Stomach (tissue), 9 donors: ENCODE results near the gene XIRP1. TPM values are rescaled to one million over a fixed set of nuclear protein-coding genes. Genes with fewer than 3 reads are reported as not detected.
A peak's percentile ranks its signal among the peaks of the same experiment; 100 is the strongest.

ENCODE experiments used
- DNase-seq, 2 donors: peaks; one replicate each; pipeline versions ENCODE4 v3.0.0 to v3.0.0-alpha.2; 2013 to 2019
- H3K27ac ChIP-seq, 5 donors: fragments of 200-600 bp in 4 of 5; sonication (generic) in 4 of 5; one replicate each; pipeline ENCODE4 v1.5.1; 2013 to 2019; ENCODE audit warnings: mild to moderate bottlenecking in 1 of 5, moderate library complexity in 1 of 5
- H3K27me3 ChIP-seq, 3 donors: fragments of 200-600 bp; sonication (generic); one replicate each; pipeline ENCODE4 v1.5.1; 2017 to 2019; ENCODE audit warnings: mixed run types in 1 of 3
- H3K36me3 ChIP-seq, 4 donors: fragments of 200-600 bp; sonication (generic); 1 replicate in 3 of 4; 2 replicates in 1 of 4; pipeline ENCODE4 v1.5.1; 2016 to 2019
- H3K4me1 ChIP-seq, 4 donors: fragments of 200-600 bp; sonication (generic); one replicate each; pipeline ENCODE4 v1.5.1; 2016 to 2019
- H3K4me3 ChIP-seq, 4 donors: fragments of 200-600 bp; sonication (generic) in 3 of 4; one replicate each; pipeline ENCODE4 v1.5.1; 2016 to 2019; ENCODE audit warnings: mild to moderate bottlenecking in 1 of 4
- H3K9me3 ChIP-seq, 4 donors: fragments of 200-600 bp; sonication (generic); one replicate each; pipeline ENCODE4 v1.5.1; 2016 to 2019
- CTCF ChIP-seq, 7 experiments: fragments of 450-650 bp in 4 of 7; fragments of 200-600 bp in 3 of 7; sonication (generic) in 3 of 7; IDR thresholded peaks; one replicate each; pipeline ENCODE4 v1.5.1; 2016 to 2019; ENCODE audit warnings: antibody characterized with exemption in 7 of 7, control low read depth in 2 of 7, mild to moderate bottlenecking in 1 of 7
- EP300 ChIP-seq: sonication (generic); formaldehyde crosslinking; IDR thresholded peaks from one replicate; pipeline ENCODE4 v1.6.1; 2017; ENCODE audit warnings: antibody characterized with exemption
- POLR2A ChIP-seq, 4 donors: fragments of 450-650 bp; IDR thresholded peaks; one replicate each; pipeline ENCODE4 v1.6.1; 2016; ENCODE audit warnings: antibody characterized with exemption in 4 of 4, control low read depth in 2 of 4, mild to moderate bottlenecking in 1 of 4, moderate library complexity in 1 of 4
- POLR2AphosphoS5 ChIP-seq, 3 donors: sonication (generic); formaldehyde crosslinking; IDR thresholded peaks; one replicate each; pipeline ENCODE4 v1.6.1; 2016; ENCODE audit warnings: antibody characterized with exemption in 3 of 3
- WGBS, 5 donors: extraction: QIAGEN DNeasy Blood & Tissue Kit in 3 of 5; methylation state at CpG; one replicate each; pipeline versions ENCODE4 v1.1.5 to v1.1.7; 2013 to 2018; 5-methylcytosine and 5-hydroxymethylcytosine counted together
- intact Hi-C: fragments of 100-400 bp; cut with DNase I; formaldehyde crosslinking; loops from one replicate; pipeline ENCODE4 v1.15.1; 2023; ENCODE audit warnings: low total_unique reads
- polyA plus RNA-seq, 3 donors: library from polyadenylated mRNA; stranded (reverse); fragments of 200-250 nt; gene quantifications; one replicate each; pipeline ENCODE4 v1.2.3, GENCODE V29; 2013
- total RNA-seq, 5 donors: library from RNA; depleted of rRNA; stranded (reverse); fragments of >200 nt; gene quantifications; one replicate each; pipeline versions ENCODE4 v1.1.0 to v1.2.3, GENCODE V29; 2014 to 2016
- donor health status: healthy with polysubstance abuse.
- donor health status: Bipolar disorder and iron deficiency.
- donor health status: healthy.

The XIRP1 gene
- total and polyA plus RNA-seq, 8 donors = under 0.01 to 1.1 (median 0.18) TPM; not detected in 3

GRCh38 chr3:39180546-39181346 is 11.6 kb downstream of the XIRP1 start:
- H3K4me3 ChIP-seq = peak overlapping the region; percentile 36 to 48 (median 40)
- DNase-seq = peak; percentile 97 to 98

GRCh38 chr3:39180183-39180545 is 12.2 kb downstream of the XIRP1 start:
- intact Hi-C loops = no loop called here
- Histone ChIP-seq H3K27me3 (no peaks in the 10 kb centered on the region), H3K9me3 (no peaks in the 10 kb centered on the region), H3K27ac (peak overlapping the region; percentile 86 to 94 (median 92)), H3K4me3 (peak overlapping the region; percentile 36 to 48 (median 40)), H3K4me1 (peaks cover 39 to 86% (median 64%) of the 10 kb centered on the region in 4 donors), H3K36me3 (no peaks in the 10 kb centered on the region)
- WGBS, 5 donors = 37 to 48% (median 43%) methylated on average over 3 of the region's 3 CpGs
- TF ChIP-seq CTCF (IDR thresholded peaks at IDR 0.05) = no peak
- DNase-seq = no peak

More at GRCh38 chr3:39180546-39181346, 11.6 kb downstream of the XIRP1 start:
- WGBS, 5 donors = 2 to 5% (median 3%) methylated on average over 25 to 62 of the region's 64 CpGs
- no peak for TF ChIP-seq POLR2A (IDR thresholded peaks at IDR 0.05)
- peak in 2 of 3 donors; percentile 80 to 85 for TF ChIP-seq POLR2AphosphoS5 (IDR thresholded peaks at IDR 0.05)
- TF ChIP-seq EP300 = peak; percentile 33
- TF ChIP-seq CTCF (IDR thresholded peaks at IDR 0.05) = peak in 2 of 7 experiments; percentile 22 to 28
- no peaks in the 10 kb centered on the region for H3K27me3 ChIP-seq
- H3K4me1 ChIP-seq = peaks cover 39 to 85% (median 64%) of the 10 kb centered on the region in 4 donors
- no peaks in the 10 kb centered on the region for H3K36me3 ChIP-seq
- intact Hi-C loops = no loop called here
- H3K9me3 ChIP-seq = no peaks in the 10 kb centered on the region
- peak overlapping the region; percentile 86 to 94 (median 92) for H3K27ac ChIP-seq

GRCh38 chr3:39178553-39178952 is 13.8 kb downstream of the XIRP1 start:
- peak in 1 of 2 donors; percentile 65 for DNase-seq
- H3K27ac ChIP-seq = peak overlapping the region; percentile 28 to 94 (median 92)
- no peaks in the 10 kb centered on the region for H3K36me3 ChIP-seq
- intact Hi-C loops = no loop called here
- peaks cover 39 to 77% (median 58%) of the 10 kb centered on the region in 4 donors for H3K4me1 ChIP-seq
- TF ChIP-seq POLR2A (IDR thresholded peaks at IDR 0.05) (no peak), EP300 (no peak)
- 49 to 66% (median 58%) methylated on average over 4 of the region's 4 CpGs for WGBS, 5 donors
- no peaks in the 10 kb centered on the region for H3K27me3 ChIP-seq
- peak overlapping the region; percentile 29 to 45 (median 38) for H3K4me3 ChIP-seq
- H3K9me3 ChIP-seq = no peaks in the 10 kb centered on the region

- no peaks in the 10 kb centered on the region for H3K9me3 ChIP-seq
- peak; percentile 61 for TF ChIP-seq EP300
- TF ChIP-seq POLR2A (IDR thresholded peaks at IDR 0.05) = no peak
- TF ChIP-seq POLR2AphosphoS5 (IDR thresholded peaks at IDR 0.05) = peak; percentile 64 to 92 (median 86)
- H3K36me3 ChIP-seq = no peaks in the 10 kb centered on the region
- peak; percentile 88 to 97 for DNase-seq
- H3K27ac ChIP-seq = peak overlapping the region; percentile 89 to 95 (median 94)
- peaks cover 39 to 69% (median 52%) of the 10 kb centered on the region in 4 donors for H3K4me1 ChIP-seq
- WGBS, 5 donors = 1% methylated on average over 19 to 31 of the region's 32 CpGs
- H3K4me3 ChIP-seq = peak overlapping the region; percentile 29 to 45 (median 38)
- intact Hi-C loops = no loop called here
- H3K27me3 ChIP-seq = no peaks in the 10 kb centered on the region
These were observed 14.6 kb downstream of the XIRP1 start for GRCh38 chr3:39177708-39178332.

- Histone ChIP-seq H3K27me3 (no peaks in the 10 kb centered on the region), H3K4me1 (peaks cover 30 to 53% (median 41%) of the 10 kb centered on the region in 4 donors), H3K27ac (peak overlapping the region in 4 of 5 donors; percentile 89 to 94 (median 93)), H3K4me3 (no peak overlapping the region), H3K9me3 (no peaks in the 10 kb centered on the region), H3K36me3 (no peaks in the 10 kb centered on the region)
- intact Hi-C loops = no loop called here
- DNase-seq = peak in 1 of 2 donors; percentile 8
- no peak for TF ChIP-seq POLR2AphosphoS5 (IDR thresholded peaks at IDR 0.05)
- no peak for TF ChIP-seq CTCF (IDR thresholded peaks at IDR 0.05)
- TF ChIP-seq POLR2A (IDR thresholded peaks at IDR 0.05) = no peak
- TF ChIP-seq EP300 = no peak
- WGBS, 5 donors = 74 to 88% (median 79%) methylated on average over 6 of the region's 6 CpGs
These were observed 16.2 kb downstream of the XIRP1 start for GRCh38 chr3:39176025-39176714.
